HL-60 (cell line): ENCODE measurements around the gene ANXA7.

Experiments used
- CTCF ChIP-seq: IDR thresholded peaks from one replicate; pipeline ENCODE4 v1.5.1; 2011; ENCODE audit warnings: low read length, control low read depth, inconsistent platforms; ENCODE audit not compliant: insufficient read depth
- GABPA ChIP-seq: IDR thresholded peaks from 2 replicates; pipeline ENCODE4 v1.6.1; 2012; ENCODE audit warnings: low read depth
- POLR2AphosphoS5 ChIP-seq: IDR thresholded peaks from 2 replicates; pipeline ENCODE4 v1.6.1; 2012; ENCODE audit warnings: low read depth
- TF ChIP-seq, protein P1 (sequence below): IDR thresholded peaks from 2 replicates; pipeline ENCODE4 v1.6.1; 2012; ENCODE audit warnings: low read depth; ENCODE audit not compliant: insufficient replicate concordance

- TF ChIP-seq CTCF (no peak), POLR2AphosphoS5 (no peak), GABPA (no peak)
- TF ChIP-seq, protein P1, sequence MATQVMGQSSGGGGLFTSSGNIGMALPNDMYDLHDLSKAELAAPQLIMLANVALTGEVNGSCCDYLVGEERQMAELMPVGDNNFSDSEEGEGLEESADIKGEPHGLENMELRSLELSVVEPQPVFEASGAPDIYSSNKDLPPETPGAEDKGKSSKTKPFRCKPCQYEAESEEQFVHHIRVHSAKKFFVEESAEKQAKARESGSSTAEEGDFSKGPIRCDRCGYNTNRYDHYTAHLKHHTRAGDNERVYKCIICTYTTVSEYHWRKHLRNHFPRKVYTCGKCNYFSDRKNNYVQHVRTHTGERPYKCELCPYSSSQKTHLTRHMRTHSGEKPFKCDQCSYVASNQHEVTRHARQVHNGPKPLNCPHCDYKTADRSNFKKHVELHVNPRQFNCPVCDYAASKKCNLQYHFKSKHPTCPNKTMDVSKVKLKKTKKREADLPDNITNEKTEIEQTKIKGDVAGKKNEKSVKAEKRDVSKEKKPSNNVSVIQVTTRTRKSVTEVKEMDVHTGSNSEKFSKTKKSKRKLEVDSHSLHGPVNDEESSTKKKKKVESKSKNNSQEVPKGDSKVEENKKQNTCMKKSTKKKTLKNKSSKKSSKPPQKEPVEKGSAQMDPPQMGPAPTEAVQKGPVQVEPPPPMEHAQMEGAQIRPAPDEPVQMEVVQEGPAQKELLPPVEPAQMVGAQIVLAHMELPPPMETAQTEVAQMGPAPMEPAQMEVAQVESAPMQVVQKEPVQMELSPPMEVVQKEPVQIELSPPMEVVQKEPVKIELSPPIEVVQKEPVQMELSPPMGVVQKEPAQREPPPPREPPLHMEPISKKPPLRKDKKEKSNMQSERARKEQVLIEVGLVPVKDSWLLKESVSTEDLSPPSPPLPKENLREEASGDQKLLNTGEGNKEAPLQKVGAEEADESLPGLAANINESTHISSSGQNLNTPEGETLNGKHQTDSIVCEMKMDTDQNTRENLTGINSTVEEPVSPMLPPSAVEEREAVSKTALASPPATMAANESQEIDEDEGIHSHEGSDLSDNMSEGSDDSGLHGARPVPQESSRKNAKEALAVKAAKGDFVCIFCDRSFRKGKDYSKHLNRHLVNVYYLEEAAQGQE, result no peak
Measured at GRCh38 chr10:73405556-73405955, 8.3 kb downstream of the ANXA7 start.
